RWPE2 (cell line): ENCODE results near the gene SERPINB12.

Experiments used
- ATAC-seq: fragments of 200-7000 bp; cut with Tn5 transposase; 3 replicates; pipeline ENCODE4 v1.9.1; 2021; ENCODE audit warnings: low read depth
- DNase-seq: peaks from one replicate; pipeline ENCODE4 v3.0.0-alpha.2; 2020; ENCODE audit warnings: low spot score
- H3K27ac ChIP-seq: fragments of 450-650 bp; 2 replicates; pipeline ENCODE4 v1.5.1; 2017; ENCODE audit warnings: mild to moderate bottlenecking; ENCODE audit not compliant: poor library complexity, severe bottlenecking
- H3K27me3 ChIP-seq: fragments of 250-450 bp; sonication (Bioruptor Pico); 2 replicates; pipeline ENCODE4 v1.5.1; 2021; ENCODE audit warnings: mild to moderate bottlenecking, moderate library complexity; ENCODE audit not compliant: insufficient read depth, poor library complexity, severe bottlenecking
- H3K36me3 ChIP-seq: fragments of 250-450 bp; sonication (Bioruptor Pico); 2 replicates; pipeline ENCODE4 v1.5.1; 2020; ENCODE audit warnings: low read depth, mild to moderate bottlenecking, moderate library complexity
- H3K4me1 ChIP-seq: fragments of 250-450 bp; sonication (Bioruptor Pico); 2 replicates; pipeline ENCODE4 v1.5.1; 2021; ENCODE audit warnings: mild to moderate bottlenecking, moderate library complexity; ENCODE audit not compliant: insufficient read depth, poor library complexity, severe bottlenecking
- H3K4me3 ChIP-seq: fragments of 250-450 bp; sonication (Bioruptor Pico); 2 replicates; pipeline ENCODE4 v1.5.1; 2021; ENCODE audit warnings: mild to moderate bottlenecking, moderate library complexity; ENCODE audit not compliant: severe bottlenecking
- H3K9me3 ChIP-seq: fragments of 250-450 bp; sonication (Bioruptor Pico); 2 replicates; pipeline ENCODE4 v1.5.1; 2021; ENCODE audit warnings: mild to moderate bottlenecking, moderate library complexity; ENCODE audit not compliant: severe bottlenecking
- TF ChIP-seq, protein P1 (sequence below): fragments of 450-650 bp; IDR thresholded peaks from one replicate; pipeline ENCODE4 v1.5.1; 2017; ENCODE audit warnings: mild to moderate bottlenecking, moderate library complexity; ENCODE audit not compliant: poor library complexity, severe bottlenecking

SERPINB12 gene

DNA sequence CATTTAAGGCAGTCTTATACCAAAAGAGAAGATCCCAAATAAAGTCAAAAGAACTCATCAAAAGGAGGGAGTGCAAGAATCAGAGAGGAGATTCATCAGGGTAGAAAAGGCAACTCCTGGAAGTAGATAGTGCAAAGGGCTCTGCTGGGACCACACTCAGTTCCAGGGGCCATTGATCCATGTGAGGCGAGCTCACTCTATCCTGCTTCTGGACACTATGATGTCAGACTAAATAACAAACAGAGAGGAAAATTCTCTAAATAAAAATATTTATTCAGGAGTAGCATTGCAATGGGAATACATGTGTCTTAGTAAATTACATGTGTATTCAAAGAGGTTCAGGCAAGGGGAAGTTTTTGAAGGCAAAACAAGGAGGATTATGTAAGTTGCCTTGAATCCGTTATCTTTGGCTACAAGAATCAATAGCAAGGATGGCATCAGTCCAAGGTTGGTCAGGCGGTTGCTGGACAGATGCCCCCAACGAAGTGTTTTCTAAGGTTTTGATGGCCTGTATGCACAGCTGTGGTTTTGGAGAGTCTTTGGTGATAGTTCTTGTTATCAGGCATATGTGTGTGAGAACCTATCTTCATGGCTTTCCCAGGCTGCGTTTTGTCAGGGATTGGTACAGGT lies 13.2 kb upstream of the SERPINB12 start:
- Histone ChIP-seq H3K27ac (no peak overlapping the region), H3K36me3 (no peaks in the 10 kb centered on the region), H3K4me3 (no peak overlapping the region), H3K9me3 (no peaks in the 10 kb centered on the region), H3K4me1 (no peaks in the 10 kb centered on the region), H3K27me3 (no peaks in the 10 kb centered on the region)
- TF ChIP-seq, protein P1, sequence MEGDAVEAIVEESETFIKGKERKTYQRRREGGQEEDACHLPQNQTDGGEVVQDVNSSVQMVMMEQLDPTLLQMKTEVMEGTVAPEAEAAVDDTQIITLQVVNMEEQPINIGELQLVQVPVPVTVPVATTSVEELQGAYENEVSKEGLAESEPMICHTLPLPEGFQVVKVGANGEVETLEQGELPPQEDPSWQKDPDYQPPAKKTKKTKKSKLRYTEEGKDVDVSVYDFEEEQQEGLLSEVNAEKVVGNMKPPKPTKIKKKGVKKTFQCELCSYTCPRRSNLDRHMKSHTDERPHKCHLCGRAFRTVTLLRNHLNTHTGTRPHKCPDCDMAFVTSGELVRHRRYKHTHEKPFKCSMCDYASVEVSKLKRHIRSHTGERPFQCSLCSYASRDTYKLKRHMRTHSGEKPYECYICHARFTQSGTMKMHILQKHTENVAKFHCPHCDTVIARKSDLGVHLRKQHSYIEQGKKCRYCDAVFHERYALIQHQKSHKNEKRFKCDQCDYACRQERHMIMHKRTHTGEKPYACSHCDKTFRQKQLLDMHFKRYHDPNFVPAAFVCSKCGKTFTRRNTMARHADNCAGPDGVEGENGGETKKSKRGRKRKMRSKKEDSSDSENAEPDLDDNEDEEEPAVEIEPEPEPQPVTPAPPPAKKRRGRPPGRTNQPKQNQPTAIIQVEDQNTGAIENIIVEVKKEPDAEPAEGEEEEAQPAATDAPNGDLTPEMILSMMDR: no peak
- DNase-seq: no peak
- no peak for ATAC-seq

DNA sequence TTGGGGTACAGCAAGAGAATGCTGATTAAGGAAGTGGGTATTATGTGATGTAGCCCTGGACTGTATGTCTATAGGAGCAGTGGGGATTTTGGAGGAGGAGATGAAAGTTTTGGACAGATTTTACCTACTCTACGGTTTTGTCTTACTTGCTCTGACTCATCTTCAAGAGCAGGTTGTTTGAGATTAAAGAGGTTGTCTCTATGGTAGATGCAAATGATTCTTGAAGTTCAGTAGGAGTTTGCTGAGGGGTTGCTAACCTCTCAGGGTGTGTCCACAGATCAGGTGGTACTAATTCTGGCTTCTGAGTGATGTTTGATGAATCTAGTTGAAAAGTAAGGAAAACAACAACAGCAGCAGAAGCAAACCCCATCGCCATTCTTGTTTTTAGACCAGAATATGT lies 9.7 kb upstream of the SERPINB12 start:
- Histone ChIP-seq H3K27ac (no peak overlapping the region), H3K27me3 (no peaks in the 10 kb centered on the region), H3K4me1 (no peaks in the 10 kb centered on the region), H3K4me3 (no peak overlapping the region), H3K9me3 (no peaks in the 10 kb centered on the region), H3K36me3 (no peaks in the 10 kb centered on the region)
- TF ChIP-seq, protein P1: no peak
- DNase-seq: no peak
- ATAC-seq: no peak

DNA sequence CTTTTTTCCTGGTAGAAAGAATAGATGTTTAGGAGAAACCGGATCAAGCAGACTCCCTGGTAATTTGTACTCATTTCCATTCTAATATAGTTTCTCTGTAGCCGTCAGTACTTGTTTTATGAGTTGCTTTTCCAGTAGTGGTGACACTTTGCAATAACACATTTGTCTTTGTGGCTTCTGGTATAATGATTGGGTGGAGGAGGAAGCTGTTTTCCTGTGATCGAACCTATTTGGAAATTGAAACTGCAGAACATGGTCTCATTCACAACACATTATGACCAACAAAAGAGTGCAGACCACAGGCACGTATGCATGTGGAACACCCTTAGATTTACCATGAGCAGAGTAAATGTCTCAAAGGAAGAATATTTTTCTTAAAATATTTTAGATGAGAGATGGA lies 7.6 kb upstream of the SERPINB12 start:
- Histone ChIP-seq H3K4me1 (no peaks in the 10 kb centered on the region), H3K36me3 (no peaks in the 10 kb centered on the region), H3K27me3 (no peaks in the 10 kb centered on the region), H3K9me3 (no peaks in the 10 kb centered on the region), H3K4me3 (no peak overlapping the region), H3K27ac (no peak overlapping the region)
- ATAC-seq: no peak
- DNase-seq: no peak
- TF ChIP-seq, protein P1: no peak

DNA sequence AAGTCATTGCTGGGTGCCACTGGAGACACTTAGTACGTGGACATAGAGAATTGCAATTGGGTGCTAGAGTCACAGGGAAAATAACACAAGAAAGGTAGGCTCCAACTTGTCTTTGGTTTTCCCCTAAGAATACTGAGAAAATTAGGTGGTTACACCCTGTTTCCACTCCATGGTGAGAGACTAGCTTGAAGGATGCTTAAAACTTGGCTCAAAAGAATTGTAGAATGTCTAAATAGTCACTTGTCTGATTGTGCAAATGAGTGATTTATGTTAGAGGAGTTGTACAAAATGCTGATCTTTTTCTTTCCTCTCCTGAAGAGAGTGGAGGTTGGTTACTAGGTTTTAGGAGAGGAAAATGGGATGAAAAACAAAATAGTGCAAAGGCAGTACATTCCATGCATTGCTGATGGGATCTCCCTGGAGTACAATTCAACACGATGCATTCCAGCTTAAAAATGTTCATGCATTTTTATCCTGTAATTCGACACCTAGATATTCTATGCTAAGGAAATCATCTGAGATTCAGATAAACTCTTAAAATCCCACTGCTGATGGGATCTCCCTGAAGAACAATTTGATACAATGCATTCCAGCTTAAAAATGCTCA lies 2.2 kb upstream of the SERPINB12 start:
- H3K9me3 ChIP-seq: no peaks in the 10 kb centered on the region
- no peak overlapping the region for H3K4me3 ChIP-seq
- no peak for DNase-seq
- peak; percentile 54; the same call in 1 of the 3 replicates for ATAC-seq
- TF ChIP-seq, protein P1: no peak
- H3K27me3 ChIP-seq: no peaks in the 10 kb centered on the region
- no peaks in the 10 kb centered on the region for H3K36me3 ChIP-seq
- no peaks in the 10 kb centered on the region for H3K4me1 ChIP-seq
- H3K27ac ChIP-seq: no peak overlapping the region

DNA sequence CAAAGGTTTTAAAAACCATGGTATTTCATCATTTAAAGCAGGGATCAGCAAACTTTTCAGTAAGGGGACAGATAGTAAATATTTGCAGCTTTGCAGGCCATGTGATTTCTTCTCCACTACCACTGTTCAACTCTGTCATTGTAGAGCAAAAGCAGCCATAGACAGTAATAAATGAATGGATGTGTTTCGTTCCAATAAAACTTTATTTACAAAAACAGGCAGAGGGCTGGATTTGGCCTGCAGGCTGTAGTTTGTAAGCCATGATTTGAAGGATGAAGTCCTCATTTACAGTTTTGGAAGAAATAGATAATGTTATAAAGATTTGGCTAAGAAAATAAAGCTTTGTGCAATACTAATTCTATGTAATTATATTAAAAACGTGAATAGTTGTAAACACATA lies 1.8 kb downstream of the SERPINB12 start:
- no peak for ATAC-seq
- H3K27me3 ChIP-seq: no peaks in the 10 kb centered on the region
- TF ChIP-seq, protein P1: no peak
- no peak for DNase-seq
- H3K4me1 ChIP-seq: no peaks in the 10 kb centered on the region
- H3K27ac ChIP-seq: no peak overlapping the region
- H3K4me3 ChIP-seq: no peak overlapping the region
- H3K9me3 ChIP-seq: no peaks in the 10 kb centered on the region
- H3K36me3 ChIP-seq: no peaks in the 10 kb centered on the region
